Measurements from ENCODE around the gene CNTN4.

DNA sequence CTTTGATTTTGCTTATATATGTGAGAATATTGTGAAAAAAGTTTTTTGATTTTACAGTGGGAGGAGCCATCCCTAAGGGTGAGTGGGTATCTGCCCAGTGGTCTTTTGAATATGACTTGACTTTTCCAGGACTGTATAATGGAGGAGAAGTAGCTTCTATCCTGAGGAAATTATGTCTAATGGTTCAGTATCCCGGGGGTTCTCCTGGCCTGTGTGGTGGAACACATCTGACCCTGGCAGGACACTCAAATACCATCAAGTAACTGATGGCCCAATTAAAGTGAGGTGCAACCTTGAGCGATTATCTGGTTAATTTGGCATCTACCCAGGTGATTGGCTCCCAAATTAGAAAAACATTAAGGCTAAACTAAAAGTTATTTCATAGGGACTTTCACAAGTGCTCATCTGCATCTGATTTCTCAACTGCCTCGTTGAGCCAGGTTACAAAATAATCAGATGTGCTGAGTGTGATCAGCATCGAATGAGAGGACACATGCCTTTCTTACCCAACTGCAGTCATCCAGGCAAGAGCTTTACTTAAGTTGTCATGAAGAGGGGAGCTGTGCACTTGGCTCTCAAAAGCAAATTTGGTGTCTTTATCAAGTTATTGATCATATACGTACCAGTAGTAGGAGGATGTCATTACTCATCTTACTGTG is 810.2 kb downstream of the CNTN4 start:
- TF ChIP-seq, protein P1, sequence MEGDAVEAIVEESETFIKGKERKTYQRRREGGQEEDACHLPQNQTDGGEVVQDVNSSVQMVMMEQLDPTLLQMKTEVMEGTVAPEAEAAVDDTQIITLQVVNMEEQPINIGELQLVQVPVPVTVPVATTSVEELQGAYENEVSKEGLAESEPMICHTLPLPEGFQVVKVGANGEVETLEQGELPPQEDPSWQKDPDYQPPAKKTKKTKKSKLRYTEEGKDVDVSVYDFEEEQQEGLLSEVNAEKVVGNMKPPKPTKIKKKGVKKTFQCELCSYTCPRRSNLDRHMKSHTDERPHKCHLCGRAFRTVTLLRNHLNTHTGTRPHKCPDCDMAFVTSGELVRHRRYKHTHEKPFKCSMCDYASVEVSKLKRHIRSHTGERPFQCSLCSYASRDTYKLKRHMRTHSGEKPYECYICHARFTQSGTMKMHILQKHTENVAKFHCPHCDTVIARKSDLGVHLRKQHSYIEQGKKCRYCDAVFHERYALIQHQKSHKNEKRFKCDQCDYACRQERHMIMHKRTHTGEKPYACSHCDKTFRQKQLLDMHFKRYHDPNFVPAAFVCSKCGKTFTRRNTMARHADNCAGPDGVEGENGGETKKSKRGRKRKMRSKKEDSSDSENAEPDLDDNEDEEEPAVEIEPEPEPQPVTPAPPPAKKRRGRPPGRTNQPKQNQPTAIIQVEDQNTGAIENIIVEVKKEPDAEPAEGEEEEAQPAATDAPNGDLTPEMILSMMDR (IDR thresholded peaks at IDR 0.05 in 8 of 11, conservative IDR thresholded peaks at IDR 0.05 in 3 of 11), result no peak
- TF ChIP-seq POLR2AphosphoS5 (IDR thresholded peaks at IDR 0.05), result no peak
- no peak for TF ChIP-seq POLR2A (IDR thresholded peaks at IDR 0.05)

Data from spleen (tissue), 7 donors.